ENCODE measurements around the gene DRC7.
"Not testable (repeated sequence)": the region's sequence is repeated elsewhere in the genome, so short reads cannot be mapped to it uniquely, and the experiment has no call there.

Gene DRC7

GRCh38 chr16:57769541-57770145, 75.0 kb downstream of the DRC7 start:
- Mint-ChIP-seq H3K4me1 (peaks cover 1% of the 10 kb centered on the region), H3K4me3 (no peak overlapping the region), H3K27me3 (peaks cover 9% of the 10 kb centered on the region), H3K27ac (no peak overlapping the region), H3K36me3 (no peaks in the 10 kb centered on the region), H3K9me3 (no peaks in the 10 kb centered on the region)
- no peak for ATAC-seq

DNA sequence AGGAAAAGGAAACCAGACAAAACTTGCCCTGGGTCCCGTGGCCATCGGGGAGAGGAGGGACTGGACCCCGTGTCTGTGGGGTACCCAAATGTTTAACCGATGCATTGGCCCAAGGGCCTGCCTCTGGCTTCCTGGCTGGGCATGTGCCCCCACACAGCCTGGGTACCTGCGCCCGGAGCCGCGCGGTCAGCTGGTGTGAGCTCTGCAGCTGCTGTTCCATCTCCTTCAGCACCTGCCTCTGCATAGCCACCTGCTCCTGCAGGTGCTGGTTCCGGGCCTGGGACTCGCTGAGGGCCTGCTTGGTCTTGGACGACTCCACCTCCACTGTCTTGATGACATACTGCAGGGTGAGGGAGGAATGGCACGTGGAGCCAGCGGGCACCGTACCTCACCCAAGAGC, 75.8 kb downstream of the DRC7 start:
- Mint-ChIP-seq H3K9me3 (no peaks in the 10 kb centered on the region), H3K4me3 (no peak overlapping the region), H3K4me1 (no peaks in the 10 kb centered on the region), H3K27ac (no peak overlapping the region), H3K27me3 (peaks cover 9% of the 10 kb centered on the region), H3K36me3 (no peaks in the 10 kb centered on the region)
- ATAC-seq: no peak

DNA sequence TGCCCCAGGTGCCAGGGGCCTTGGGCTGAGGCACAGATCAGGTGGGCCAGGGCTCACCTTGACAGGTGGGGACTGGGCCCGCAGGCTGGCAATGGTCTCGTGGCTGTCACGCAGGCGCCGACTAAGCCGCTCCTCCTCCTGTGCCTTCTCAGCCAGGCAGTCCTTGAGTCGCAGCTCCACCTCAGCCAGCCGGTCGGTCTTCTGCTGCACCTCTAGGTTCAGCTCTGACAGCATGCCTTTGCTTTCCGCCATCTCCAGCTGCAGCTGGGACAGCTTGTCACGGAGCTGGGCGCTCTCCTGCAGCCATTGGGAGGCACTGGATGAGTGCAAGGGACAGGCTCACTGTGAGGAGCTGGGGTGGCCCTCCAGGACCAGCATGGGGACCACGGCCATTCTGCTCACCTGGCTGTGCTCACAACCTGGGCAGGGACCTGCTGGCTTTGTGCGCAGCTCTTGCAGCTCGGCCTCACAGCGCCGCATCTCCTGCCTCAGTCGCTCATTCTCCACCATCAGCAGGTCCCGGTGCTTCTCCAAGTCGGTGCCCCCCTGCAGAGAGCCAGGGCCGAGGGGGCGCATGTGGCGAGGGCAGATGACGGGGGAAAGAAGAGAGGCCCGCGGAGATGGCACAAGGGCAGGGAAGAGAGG, 76.7 kb downstream of the DRC7 start:
- Mint-ChIP-seq H3K4me3 (no peak overlapping the region), H3K27me3 (peaks cover 9% of the 10 kb centered on the region), H3K9me3 (no peaks in the 10 kb centered on the region), H3K4me1 (no peaks in the 10 kb centered on the region), H3K27ac (no peak overlapping the region), H3K36me3 (no peaks in the 10 kb centered on the region)
- no peak for ATAC-seq

DNA sequence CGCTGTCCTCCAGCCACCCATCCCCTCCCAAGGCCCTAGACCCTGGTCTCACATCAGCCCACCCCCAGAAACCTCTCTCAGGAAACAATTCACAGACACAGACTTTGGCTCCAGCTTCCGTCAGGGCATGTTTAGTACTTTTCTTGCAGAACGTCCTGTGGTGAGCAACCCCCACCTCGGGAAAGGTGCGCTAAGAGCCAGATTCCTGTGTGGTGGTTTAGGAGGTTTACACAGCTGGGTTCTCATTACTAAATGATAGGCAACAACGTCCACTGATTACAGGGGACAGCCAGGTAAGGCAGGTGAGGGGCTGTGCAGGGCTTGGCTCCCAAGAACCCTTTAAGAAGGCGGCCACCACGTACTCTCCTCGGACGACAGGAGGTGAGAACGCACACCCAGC, 78.4 kb downstream of the DRC7 start:
- Mint-ChIP-seq H3K27me3 (peaks cover 9% of the 10 kb centered on the region), H3K4me1 (no peaks in the 10 kb centered on the region), H3K36me3 (no peaks in the 10 kb centered on the region), H3K27ac (no peak overlapping the region), H3K9me3 (no peaks in the 10 kb centered on the region), H3K4me3 (no peak overlapping the region)
- ATAC-seq: no peak

DNA sequence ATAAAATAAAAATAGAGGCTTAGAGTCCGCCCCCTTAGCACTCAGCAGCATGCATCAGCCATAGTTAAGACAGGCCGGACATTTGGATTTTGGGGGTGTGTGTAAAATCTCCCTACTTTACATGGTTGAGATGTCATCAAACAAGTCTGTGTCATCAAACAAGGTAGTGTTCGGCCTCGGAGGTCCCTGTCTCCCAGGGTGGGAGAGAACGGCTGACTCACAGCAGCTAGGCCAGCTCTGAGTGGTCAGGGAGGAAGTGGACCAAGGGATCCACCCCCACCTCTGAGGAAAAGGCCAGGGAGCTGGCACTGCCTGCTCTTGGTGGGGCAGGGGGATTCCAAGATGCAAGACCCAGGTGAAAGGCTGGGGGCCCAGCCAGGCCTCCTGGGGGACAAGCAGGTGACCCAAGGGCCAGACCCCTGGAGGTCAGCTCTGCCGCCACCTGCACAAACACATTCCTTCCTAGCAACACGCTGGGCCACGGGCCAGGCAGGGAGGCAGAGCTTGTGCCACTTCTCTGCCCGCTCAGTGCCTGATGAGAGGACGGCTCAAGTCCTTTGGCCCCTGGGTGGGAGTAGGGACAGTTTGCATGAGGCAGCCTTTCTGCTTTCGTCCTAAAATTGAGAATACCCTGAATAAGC, 79.2 kb downstream of the DRC7 start:
- Mint-ChIP-seq H3K27me3 (peaks cover 9% of the 10 kb centered on the region), H3K36me3 (no peaks in the 10 kb centered on the region), H3K27ac (no peak overlapping the region), H3K4me3 (no peak overlapping the region), H3K9me3 (no peaks in the 10 kb centered on the region), H3K4me1 (no peaks in the 10 kb centered on the region)
- ATAC-seq: no peak

DNA sequence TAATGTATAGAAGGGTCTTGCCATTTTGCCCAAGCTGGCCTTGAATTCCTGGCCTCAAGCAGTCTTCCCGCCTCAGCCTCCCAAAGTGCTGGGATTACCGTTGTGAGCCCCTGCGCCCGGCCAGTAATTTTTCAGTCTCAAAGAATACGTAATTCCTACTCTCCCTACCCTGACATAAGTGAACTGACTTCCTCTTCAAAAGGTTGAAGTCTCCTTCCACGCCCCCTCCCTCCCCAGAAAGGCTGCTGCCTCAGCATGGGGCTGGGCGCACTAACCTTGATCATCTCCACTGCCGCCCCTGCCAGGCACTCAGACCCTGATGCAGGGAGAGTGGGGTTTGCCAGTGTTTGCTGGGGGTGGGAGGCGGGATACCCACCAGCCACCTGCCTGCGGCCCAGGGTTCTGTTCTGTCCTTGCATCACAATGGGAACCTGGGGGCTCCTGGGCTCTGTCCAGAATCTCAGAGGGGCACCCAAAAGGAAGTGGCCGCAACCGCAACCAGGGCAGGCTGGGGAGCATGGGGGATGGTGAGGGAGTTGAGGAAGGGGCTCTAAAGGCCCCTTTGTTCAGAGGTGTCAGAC, 80.2 kb downstream of the DRC7 start:
- Mint-ChIP-seq H3K27me3 (peaks cover 9% of the 10 kb centered on the region), H3K9me3 (no peaks in the 10 kb centered on the region), H3K27ac (no peak overlapping the region), H3K36me3 (no peaks in the 10 kb centered on the region), H3K4me3 (no peak overlapping the region), H3K4me1 (no peaks in the 10 kb centered on the region)
- no peak for ATAC-seq

GRCh38 chr16:57775661-57776469, 81.3 kb downstream of the DRC7 start:
- no peak overlapping the region for H3K4me3 Mint-ChIP-seq
- H3K27ac Mint-ChIP-seq: no peak overlapping the region
- H3K4me1 Mint-ChIP-seq: no peaks in the 10 kb centered on the region
- H3K27me3 Mint-ChIP-seq: peaks cover 10% of the 10 kb centered on the region
- no peaks in the 10 kb centered on the region for H3K36me3 Mint-ChIP-seq
- H3K9me3 Mint-ChIP-seq: no peaks in the 10 kb centered on the region
- no peak for ATAC-seq

DNA sequence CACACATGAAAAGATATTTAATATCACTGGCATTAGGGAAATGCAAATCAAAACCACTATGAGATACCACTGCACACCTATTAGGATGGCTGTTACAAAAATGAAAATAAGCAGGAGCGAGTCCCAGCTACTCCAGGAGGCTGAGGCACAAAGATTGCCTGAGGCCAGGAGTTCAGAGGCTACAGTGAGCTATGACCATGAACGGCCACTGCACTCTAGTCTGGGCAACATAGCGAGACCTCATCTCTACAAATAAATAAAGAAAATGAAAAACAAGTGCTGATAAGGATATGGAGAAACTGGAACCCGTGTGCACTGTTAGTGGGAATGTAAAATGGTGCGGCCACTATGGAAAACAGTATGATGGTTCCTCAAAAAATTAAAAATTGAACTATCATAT, 84.1 kb downstream of the DRC7 start:
- Mint-ChIP-seq H3K36me3 (no peaks in the 10 kb centered on the region), H3K27me3 (peaks cover 7% of the 10 kb centered on the region), H3K9me3 (no peaks in the 10 kb centered on the region)

DNA sequence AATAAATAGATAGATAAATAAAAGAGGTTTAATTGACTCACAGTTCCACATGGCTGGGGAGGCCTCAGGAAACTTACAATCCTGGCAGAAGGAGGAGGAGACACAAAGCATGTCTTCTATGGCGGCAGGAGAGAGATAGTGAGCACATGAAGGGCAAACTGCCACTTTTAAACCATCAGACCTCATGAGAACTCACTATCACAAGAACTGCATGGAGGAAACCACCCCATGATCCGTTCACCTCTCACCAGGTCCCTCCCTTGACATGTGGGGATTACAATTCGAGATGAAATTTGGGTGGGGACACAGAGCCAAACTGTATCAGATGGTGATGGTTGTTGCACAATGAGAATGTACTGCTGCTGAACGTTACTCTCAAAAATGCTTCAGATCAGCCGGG, 85.2 kb downstream of the DRC7 start:
- H3K27ac Mint-ChIP-seq, H3K4me3 Mint-ChIP-seq, H3K4me1 Mint-ChIP-seq, H3K9me3 Mint-ChIP-seq, H3K36me3 Mint-ChIP-seq, ATAC-seq: not testable (repeated sequence)
- peaks cover 17% of the 10 kb centered on the region for H3K27me3 Mint-ChIP-seq

More for the DNA sequence above, 84.1 kb downstream of the DRC7 start:
- ATAC-seq: no peak
- Mint-ChIP-seq H3K4me3 (no peak overlapping the region), H3K4me1 (no peaks in the 10 kb centered on the region), H3K27ac (no peak overlapping the region)

- Mint-ChIP-seq H3K4me1 (no peaks in the 10 kb centered on the region), H3K4me3 (no peak overlapping the region), H3K9me3 (no peaks in the 10 kb centered on the region), H3K27ac (no peak overlapping the region), H3K36me3 (no peaks in the 10 kb centered on the region), H3K27me3 (peaks cover 29% of the 10 kb centered on the region)
- ATAC-seq: no peak
These were observed 86.7 kb downstream of the DRC7 start for GRCh38 chr16:57781349-57781740.

Data from stimulated activated memory B cell treated with anti-CD40 and anti-IgM and Interleukin-4, amounts not matched to agents 10 μg/mL and 1 μg/mL and 100 μg/mL, for 72 hours (primary cell).